GM19099 (cell line): ENCODE results near the gene ACADVL.

ENCODE experiments used
- POLR2A ChIP-seq: IDR thresholded peaks from 3 replicates; pipeline ENCODE4 v1.6.1; 2011; ENCODE audit warnings: low read depth; ENCODE audit not compliant: insufficient read length; ENCODE audit errors: extremely low read depth

Gene ACADVL

GRCh38 chr17:7222093-7222971, 2.6 kb downstream of the ACADVL start:
- TF ChIP-seq POLR2A = peak; percentile 24

DNA sequence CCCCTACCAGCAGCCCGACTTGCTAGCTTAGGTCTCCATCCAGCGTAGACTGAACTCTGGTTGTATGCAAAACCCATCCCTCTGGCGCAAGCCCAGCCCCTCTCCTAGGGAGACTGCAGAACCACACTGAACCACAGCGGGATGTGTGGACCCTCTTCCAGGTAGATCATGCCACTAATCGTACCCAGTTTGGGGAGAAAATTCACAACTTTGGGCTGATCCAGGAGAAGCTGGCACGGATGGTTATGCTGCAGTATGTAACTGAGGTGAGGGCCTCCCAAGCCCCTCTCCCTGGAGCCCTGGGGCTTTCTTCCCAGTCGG, 3.2 kb downstream of the ACADVL start:
- no peak for TF ChIP-seq POLR2A

GRCh38 chr17:7223375-7223774, 3.6 kb downstream of the ACADVL start:
- no peak for TF ChIP-seq POLR2A

DNA sequence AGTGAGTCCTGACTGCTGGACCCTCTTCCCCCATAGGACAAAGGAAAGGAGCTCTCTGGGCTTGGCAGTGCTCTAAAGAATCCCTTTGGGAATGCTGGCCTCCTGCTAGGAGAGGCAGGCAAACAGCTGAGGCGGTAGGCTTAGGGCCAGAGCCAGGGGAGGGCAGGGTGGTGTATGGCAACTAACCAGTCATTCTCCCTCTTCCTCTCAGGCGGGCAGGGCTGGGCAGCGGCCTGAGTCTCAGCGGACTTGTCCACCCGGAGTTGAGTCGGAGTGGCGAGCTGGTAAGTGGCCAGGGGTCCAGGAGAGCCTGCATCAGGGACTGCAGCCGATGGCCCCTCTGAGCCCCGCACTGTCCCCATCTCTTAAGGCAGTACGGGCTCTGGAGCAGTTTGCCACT, 4.4 kb downstream of the ACADVL start:
- TF ChIP-seq POLR2A = no peak

DNA sequence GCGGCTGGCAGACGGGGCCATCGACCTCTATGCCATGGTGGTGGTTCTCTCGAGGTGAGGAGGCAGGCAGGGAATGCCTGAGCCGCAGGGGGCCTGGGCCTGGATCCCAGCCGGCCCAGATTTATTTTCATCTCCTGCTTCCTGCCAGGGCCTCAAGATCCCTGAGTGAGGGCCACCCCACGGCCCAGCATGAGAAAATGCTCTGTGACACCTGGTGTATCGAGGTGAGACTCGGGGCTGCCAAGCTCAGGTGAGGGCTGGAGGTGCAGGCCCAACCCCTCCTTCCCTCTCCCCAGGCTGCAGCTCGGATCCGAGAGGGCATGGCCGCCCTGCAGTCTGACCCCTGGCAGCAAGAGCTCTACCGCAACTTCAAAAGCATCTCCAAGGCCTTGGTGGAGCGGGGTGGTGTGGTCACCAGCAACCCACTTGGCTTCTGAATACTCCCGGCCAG, 4.9 kb downstream of the ACADVL start:
- no peak for TF ChIP-seq POLR2A

DNA sequence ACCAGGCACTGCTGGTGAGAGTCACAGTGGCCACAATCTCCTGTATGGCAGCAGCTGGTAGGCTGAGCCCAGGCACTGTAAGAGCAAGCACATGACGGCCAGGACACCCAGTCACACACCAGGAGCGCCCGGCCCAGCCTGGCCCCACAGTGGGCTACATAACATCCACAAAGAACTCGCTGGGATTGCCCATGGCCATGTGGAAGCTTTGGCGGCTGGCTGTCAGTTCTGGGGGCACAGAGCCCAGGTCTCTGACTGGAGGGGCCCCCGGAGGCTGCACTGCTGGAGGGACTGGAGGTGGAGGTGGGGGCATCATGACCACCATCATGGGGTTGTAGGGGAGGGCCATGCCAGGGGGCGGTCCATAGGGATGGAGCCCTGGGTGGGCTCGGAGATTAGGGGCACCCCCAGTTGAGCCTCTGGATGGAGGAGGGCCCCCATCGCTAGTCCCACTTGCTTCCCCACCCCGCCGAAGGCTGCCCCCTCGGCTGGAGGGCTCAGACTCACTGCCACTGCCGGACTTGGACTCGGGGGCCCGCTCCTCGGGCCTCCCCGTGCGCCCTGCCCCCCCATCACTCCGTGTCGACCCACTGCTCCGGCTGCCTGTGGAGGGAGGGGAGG, 6.1 kb downstream of the ACADVL start:
- no peak for TF ChIP-seq POLR2A

DNA sequence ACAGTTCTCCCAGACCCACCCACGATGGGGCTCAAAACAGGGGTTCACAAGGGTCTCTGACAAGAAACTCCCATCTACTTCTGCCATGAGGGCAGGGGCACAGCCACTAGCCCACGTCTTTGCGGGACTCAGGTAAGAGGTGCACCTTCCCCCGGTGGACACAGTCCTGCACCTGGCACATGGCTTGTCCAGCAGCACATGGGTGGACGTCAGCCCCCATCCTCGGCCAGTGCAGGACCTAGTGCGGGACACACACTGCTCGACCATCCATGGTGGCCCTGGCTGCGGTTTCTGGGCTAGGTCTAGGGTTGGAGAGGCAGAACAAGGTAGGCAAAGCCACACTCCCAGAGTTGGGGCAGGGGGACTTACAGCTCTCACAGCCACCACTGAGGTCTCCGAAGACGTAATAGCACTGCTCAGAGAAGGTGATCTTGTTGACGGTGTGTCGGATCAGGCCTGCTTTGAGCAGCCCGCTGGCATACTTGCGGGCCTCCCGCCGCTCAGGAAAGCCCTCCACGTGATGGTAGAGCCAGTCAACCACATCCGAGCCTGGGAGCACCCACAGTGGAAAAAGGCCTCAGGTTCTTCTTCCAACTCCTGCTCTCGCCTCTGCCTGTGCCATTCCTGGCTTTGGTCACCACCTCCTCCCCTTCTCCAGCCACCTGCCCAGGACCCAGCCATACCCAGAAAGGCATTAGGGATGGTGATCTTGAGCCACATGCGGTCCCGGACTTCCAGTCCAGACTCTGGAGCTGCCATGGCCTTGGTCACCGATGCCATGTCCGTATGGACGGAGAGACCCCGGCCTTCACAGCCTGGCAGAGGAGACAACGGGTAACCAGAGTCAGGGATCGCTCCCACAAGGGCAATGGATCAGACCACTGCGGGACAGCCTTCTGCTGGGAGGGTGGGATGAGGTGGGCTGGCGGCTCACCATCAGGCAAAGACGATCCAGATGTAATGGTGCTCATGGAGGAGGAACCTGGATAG, 7.3 kb downstream of the ACADVL start:
- TF ChIP-seq POLR2A = no peak

- TF ChIP-seq POLR2A = no peak
Measured at GRCh38 chr17:7228920-7229319, 9.2 kb downstream of the ACADVL start.

DNA sequence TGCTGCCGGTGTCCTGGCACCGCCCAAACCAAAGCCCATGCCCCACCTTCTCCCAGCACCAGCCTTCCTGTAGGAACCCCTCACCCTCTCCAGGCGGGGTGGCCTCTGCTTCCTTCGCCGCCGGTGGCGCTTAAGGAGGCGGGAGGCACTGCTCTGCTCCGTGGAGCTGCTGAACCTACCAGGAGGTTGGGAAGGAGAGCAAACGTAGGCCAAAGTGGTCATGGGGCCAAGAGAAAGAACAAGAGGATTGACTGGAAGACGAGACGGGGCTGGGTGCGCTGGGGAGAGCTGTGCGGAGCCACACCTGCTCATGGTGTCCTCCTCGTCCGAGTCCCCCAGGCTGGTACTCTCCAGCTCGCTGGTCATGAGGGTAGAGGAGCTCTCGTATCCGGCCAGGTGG, 9.8 kb downstream of the ACADVL start:
- no peak for TF ChIP-seq POLR2A

GRCh38 chr17:7232114-7232513, 12.4 kb downstream of the ACADVL start:
- no peak for TF ChIP-seq POLR2A

DNA sequence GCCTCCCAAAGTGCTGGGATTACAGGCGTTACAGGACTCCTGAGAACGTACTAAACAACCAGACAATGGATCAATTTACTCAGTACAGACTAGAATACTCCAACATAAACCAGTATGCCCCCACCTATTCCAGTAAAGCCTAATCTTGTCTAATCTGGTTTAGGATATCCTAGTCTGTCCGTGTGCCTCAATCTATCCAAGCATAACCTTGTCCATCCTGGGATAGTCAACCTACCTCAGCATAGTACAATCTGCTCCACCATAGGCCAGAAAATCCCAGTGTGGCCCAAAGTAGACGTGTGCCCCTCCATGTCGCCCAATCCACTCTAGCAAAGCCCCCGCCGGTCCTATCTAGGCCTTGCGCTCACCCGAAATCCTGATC, 14.0 kb downstream of the ACADVL start:
- no peak for TF ChIP-seq POLR2A

- peak; percentile 79 for TF ChIP-seq POLR2A
Measured at GRCh38 chr17:7234083-7234951, 14.6 kb downstream of the ACADVL start, which contains the start of gene DVL2. TSS of gene DVL2 (minus strand) at chr17:7234517. CDS start at chr17:7234262, 255 bp downstream.

- TF ChIP-seq POLR2A = no peak
Measured at GRCh38 chr17:7235693-7236665, 16.2 kb downstream of the ACADVL start.
